Measurements from ENCODE around the gene IPO4.
A peak's percentile ranks its signal among the peaks of the same experiment; 100 is the strongest.

Gene IPO4

GRCh38 chr14:24149302-24149969 lies 39.2 kb downstream of the IPO4 start:
- H3K9me2 ChIP-seq (replicated peaks; ENCODE audit: control insufficient read depth, low read length) = no peaks in the 10 kb centered on the region
- H3K36me3 ChIP-seq (ENCODE audit: control insufficient read depth, low read length) = peaks cover 52% of the 10 kb centered on the region
- 0 out of 2 replicates have a peak, but pooled peaks cover 3% of the 10 kb centered on the region for H3F3A ChIP-seq (ENCODE audit: control insufficient read depth, insufficient read depth)

DNA sequence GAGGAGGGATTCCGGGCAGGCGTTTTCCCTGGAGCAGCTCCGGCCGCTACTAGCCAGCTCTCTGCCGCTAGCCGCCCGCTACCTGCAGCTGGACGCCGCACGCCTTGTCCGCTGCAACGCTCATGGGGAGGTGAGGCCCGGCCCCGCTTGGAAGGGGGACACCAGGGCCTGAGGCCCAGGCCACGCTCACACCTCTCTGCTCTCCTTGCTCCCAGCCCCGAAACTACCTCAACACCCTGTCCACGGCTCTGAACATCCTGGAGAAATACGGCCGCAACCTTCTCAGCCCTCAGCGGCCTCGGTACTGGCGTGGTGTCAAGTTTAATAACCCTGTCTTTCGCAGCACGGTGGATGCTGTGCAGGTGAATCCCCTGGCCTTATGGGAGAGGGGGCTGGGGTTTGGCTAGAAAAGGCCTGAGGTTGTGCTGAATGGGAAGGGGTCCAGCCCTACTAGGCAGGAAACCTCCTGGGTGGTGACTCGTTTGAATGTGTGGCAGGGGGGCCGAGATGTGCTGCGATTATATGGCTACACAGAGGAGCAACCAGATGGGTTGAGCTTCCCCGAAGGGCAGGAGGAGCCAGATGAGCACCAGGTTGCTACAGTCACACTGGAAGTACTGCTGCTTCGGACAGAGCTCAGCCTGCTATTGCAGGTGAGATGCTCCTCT lies 40.7 kb downstream of the IPO4 start:
- TF ChIP-seq EZH2phosphoT487 (IDR thresholded peaks at IDR 0.05; ENCODE audit: borderline replicate concordance, low read length) = no peak
- no peak for TF ChIP-seq CTCF (IDR thresholded peaks at IDR 0.05; ENCODE audit: low read depth, low read length, poor library complexity, severe bottlenecking)
- H3K4me1 ChIP-seq (ENCODE audit: control insufficient read depth, low read length) = peaks cover 24% of the 10 kb centered on the region

More at GRCh38 chr14:24149302-24149969, 39.2 kb downstream of the IPO4 start:
- TF ChIP-seq EZH2phosphoT487 (IDR thresholded peaks at IDR 0.05; ENCODE audit: borderline replicate concordance, low read length) (no peak), CTCF (IDR thresholded peaks at IDR 0.05; ENCODE audit: low read depth, low read length, poor library complexity, severe bottlenecking) (no peak)
- Histone ChIP-seq H3K9me3 (ENCODE audit: control insufficient read depth, insufficient read depth, low read length) (no peaks in the 10 kb centered on the region), H3K4me3 (ENCODE audit: low read length) (no peak overlapping the region), H4K20me1 (ENCODE audit: control insufficient read depth, insufficient read depth, low read depth, low read length) (peaks cover 3% of the 10 kb centered on the region; the same call in 1 of the 2 replicates), H3K4me1 (ENCODE audit: control insufficient read depth, low read length) (peaks cover 24% of the 10 kb centered on the region), H3K27ac (ENCODE audit: low read depth, low read length) (no peak overlapping the region), H3K4me2 (ENCODE audit: low read length) (no peak overlapping the region), H3K79me2 (ENCODE audit: control insufficient read depth, low read length) (peaks cover 39% of the 10 kb centered on the region), H3K27me3 (ENCODE audit: control insufficient read depth, low read length) (no peaks in the 10 kb centered on the region)

DNA sequence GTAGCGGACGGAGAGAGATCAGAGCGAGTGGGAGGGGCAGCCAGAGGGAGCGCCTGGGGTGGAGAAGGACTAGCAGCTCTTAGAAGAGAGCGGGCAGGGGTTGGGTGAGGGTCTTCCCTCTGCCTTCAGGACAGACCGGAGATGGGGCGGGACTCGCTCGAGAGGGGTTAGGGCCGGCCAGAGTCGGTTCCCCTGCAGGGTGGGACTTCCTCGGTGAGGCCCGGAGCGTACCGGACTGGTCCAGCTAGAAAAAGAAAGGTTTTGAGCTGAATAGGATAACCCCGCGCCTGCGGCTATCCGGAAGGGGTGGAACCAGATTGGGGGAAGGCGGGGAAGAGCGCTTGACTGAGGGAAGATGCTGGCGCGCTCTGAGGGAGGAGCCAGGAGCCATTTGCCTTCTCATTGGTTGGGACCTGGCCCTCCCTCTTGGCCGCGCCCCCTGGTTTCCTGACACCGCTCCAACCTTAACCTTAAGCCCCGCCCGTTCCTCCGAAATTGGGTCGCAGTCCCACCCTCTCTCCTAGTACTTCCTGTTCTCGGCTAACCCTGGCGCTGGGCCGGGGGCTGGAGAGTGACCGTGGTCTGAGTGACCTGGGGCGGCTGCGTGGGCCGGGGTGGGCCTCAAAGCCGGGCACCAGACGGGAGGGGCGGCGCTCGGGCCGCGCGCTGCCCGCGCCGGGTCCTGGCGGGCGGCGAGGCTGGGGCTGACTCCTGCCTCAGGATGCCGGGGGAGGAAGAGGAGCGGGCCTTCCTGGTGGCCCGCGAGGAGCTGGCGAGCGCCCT lies 41.4 kb downstream of the IPO4 start, which contains the start of gene RNF31:
Gene RNF31 (plus strand): TSS at position 521 of the 783 bp plus-strand sequence. CDS start 201 bp downstream, at position 722.
- Histone ChIP-seq H4K20me1 (ENCODE audit: control insufficient read depth, insufficient read depth, low read depth, low read length) (peaks cover 3% of the 10 kb centered on the region; the same call in 1 of the 2 replicates), H3K79me2 (ENCODE audit: control insufficient read depth, low read length) (peaks cover 39% of the 10 kb centered on the region), H3F3A (ENCODE audit: control insufficient read depth, insufficient read depth) (0 out of 2 replicates have a peak, but pooled peaks cover 3% of the 10 kb centered on the region), H3K4me1 (ENCODE audit: control insufficient read depth, low read length) (peaks cover 26% of the 10 kb centered on the region), H3K9me2 (replicated peaks; ENCODE audit: control insufficient read depth, low read length) (no peaks in the 10 kb centered on the region), H3K4me2 (ENCODE audit: low read length) (peak within 1 kb of the TSS; percentile 99), H3K4me3 (ENCODE audit: low read length) (peak within 1 kb of the TSS; percentile 82), H3K27me3 (ENCODE audit: control insufficient read depth, low read length) (no peaks in the 10 kb centered on the region), H3K36me3 (ENCODE audit: control insufficient read depth, low read length) (peaks cover 66% of the 10 kb centered on the region), H3K27ac (ENCODE audit: low read depth, low read length) (peak within 1 kb of the TSS; percentile 76), H3K9me3 (ENCODE audit: control insufficient read depth, insufficient read depth, low read length) (no peaks in the 10 kb centered on the region)
- TF ChIP-seq CTCF (IDR thresholded peaks at IDR 0.05; ENCODE audit: low read depth, low read length, poor library complexity, severe bottlenecking) (no peak), EZH2phosphoT487 (IDR thresholded peaks at IDR 0.05; ENCODE audit: borderline replicate concordance, low read length) (no peak)

More for the DNA sequence above, 40.7 kb downstream of the IPO4 start:
- H4K20me1 ChIP-seq (ENCODE audit: control insufficient read depth, insufficient read depth, low read depth, low read length) = peaks cover 3% of the 10 kb centered on the region; the same call in 1 of the 2 replicates
- H3K9me2 ChIP-seq (replicated peaks; ENCODE audit: control insufficient read depth, low read length) = no peaks in the 10 kb centered on the region
- peak overlapping the region; percentile 99 for H3K4me2 ChIP-seq (ENCODE audit: low read length)
- H3K4me3 ChIP-seq (ENCODE audit: low read length) = peak overlapping the region; percentile 82
- 0 out of 2 replicates have a peak, but pooled peaks cover 3% of the 10 kb centered on the region for H3F3A ChIP-seq (ENCODE audit: control insufficient read depth, insufficient read depth)
- H3K9me3 ChIP-seq (ENCODE audit: control insufficient read depth, insufficient read depth, low read length) = no peaks in the 10 kb centered on the region
- peaks cover 39% of the 10 kb centered on the region for H3K79me2 ChIP-seq (ENCODE audit: control insufficient read depth, low read length)
- no peaks in the 10 kb centered on the region for H3K27me3 ChIP-seq (ENCODE audit: control insufficient read depth, low read length)
- 0 out of 2 replicates have a peak overlapping the region, but pooled peaks have one; percentile 15 for H3K27ac ChIP-seq (ENCODE audit: low read depth, low read length)
- peaks cover 66% of the 10 kb centered on the region for H3K36me3 ChIP-seq (ENCODE audit: control insufficient read depth, low read length)

Measured in DOHH2 (cell line).